ENCODE data around the gene MCEMP1.

MCEMP1 gene

DNA sequence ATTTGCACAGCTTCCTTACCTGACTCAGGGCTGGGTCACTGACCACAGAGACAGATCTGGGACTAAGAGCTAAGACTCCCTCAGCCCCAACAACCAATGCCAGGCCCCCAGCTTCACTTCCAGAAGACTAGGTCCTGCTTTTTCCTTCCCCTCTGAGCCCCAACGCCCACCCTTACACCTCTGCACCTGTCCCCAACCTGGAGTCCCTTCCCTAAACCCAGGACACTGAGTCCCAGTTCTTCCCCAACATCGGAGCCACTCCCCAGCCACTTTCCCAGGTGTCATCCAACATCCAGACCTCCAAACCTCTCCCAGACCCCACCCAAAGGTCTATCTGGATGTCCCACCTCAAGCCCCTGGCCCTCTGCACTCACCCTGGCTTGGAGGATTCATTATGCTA, 22.1 kb downstream of the MCEMP1 start:
- no peak for DNase-seq

DNA sequence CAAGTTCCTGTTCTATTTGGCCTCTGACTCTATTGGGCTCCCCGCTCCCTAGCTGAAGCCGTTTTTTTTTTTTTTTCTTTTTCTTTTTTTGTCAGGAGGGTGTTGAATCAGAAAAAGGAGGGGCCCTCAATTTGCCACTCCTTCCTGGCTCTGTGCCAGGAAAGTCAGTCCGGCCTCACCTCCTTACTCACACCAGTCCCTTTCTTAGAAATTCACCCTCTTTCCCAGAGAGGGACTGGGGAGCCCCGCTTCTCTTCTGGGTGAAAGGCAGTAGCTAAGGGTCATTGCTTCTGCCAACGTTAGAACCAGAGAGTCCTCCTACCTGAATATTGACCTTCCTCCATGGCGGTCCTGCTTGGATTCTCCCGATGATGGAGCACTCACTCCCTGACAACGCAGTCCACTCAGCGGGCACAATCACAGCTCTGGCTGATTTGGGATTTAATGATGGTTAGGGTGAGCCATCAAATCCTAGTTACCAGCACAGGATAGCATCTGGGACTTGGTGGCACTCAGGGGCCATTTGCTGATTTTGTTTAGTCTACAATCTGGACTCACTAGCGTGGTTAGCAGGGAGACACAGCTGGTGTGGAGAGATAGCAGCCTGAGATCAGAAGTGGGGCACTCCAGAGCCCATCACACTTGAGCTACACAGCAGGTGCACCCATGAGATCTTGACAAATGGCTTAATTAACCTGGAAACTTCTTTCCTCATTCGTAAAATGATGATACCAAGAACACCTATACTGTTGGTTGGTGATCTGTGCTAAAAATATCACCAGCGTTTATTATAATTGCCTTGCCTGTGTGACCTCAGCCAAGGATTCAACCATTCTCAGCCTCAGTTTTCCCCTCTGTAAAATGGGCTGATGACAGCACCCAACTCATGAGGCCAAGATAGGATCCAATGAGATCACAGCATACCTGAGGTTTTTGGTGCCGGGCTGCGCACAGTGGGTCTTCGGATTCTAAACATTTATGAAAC, 22.8 kb downstream of the MCEMP1 start:
- DNase-seq: no peak

DNA sequence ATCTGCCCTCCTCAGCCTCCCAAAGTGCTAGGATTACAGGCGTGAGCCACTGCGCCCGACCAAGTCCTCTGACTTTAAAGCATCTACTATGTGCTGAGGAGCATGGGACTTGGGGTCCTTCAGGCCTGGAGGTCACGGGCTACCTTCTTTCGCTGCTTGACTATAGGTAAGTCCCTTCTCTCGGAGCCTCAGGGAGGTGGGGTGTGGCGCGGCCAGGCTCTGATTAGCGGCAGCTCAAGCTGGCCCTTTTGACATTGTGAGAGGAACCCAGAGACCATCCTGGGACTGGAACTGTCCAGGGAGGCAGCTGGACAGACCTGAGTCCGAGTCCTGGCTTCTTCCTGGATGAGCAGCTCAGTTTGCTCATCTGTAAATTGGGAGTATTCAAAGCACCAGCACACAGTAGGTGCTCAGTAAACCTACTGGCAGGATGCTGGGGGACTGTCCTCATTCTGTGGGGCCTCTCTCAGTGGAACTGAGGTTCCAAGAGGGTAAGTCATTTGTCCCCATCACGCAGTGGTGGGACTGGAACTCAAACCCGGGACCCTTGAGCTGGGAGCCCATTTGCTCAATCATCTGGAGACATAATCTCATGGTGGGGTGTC, 24.3 kb downstream of the MCEMP1 start:
- no peak for DNase-seq

DNA sequence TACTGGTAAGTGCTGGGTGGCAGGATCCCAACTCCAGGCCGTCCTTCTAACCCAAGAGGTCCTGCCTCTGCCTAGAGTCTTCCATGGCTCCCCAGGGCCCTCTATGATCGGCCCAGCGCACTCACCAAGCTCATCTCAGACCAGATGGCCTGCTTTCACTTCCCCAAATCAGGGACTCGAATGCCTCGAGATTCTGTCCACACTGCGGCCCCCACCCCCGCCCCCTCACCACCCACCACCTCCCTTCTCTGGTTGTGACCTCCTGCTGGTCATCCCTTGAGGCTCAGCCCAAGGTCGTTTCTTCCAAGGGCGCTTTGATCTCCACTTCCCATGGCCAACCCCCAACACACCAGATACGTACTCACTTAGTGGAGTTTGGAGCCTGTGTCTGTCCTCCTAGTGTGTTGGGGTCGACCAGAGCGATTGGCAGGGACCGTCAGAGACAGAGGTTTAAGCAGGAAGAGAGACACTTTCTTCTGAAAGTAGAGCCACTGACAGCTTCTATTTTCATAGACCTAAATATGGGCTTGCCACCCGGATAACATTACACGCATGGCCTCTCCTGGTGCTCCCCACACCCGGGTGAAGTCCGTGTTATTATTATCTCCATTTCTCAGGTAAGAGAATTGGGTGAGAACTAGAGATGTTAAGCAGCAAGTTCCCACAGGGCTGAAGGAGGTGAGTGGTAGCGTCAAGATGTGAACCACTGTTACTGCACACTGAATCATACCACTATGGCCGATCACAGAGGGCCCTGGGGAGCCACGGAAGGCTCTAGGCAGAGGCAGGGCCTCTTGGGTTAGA, 25.0 kb downstream of the MCEMP1 start, which contains the start of gene FCER2:
TSS of gene FCER2 (minus strand) at position 478 of the 804 bp plus-strand sequence. CDS start 2,371 bp downstream, outside the sequence.
- no peak for DNase-seq

DNA sequence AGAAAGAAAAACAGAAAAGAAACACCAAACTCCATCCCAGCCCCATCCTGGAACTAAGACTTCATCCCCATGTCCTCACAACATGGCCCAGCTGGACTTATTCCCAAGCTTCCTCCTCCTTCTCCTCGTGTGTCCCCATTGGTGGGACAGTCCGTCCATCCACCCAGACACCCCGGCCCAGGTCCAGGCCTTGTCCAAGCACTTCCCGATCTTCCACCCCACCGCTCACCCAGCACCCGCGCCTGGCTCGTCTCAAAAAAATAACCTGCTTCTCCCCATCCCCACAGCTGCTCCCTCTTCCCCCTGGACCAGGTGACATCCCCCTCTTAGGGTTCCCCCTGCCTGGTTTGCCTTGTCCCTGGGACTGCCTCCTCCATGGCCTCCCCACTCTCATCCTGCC, 26.4 kb downstream of the MCEMP1 start:
- DNase-seq: no peak

DNA sequence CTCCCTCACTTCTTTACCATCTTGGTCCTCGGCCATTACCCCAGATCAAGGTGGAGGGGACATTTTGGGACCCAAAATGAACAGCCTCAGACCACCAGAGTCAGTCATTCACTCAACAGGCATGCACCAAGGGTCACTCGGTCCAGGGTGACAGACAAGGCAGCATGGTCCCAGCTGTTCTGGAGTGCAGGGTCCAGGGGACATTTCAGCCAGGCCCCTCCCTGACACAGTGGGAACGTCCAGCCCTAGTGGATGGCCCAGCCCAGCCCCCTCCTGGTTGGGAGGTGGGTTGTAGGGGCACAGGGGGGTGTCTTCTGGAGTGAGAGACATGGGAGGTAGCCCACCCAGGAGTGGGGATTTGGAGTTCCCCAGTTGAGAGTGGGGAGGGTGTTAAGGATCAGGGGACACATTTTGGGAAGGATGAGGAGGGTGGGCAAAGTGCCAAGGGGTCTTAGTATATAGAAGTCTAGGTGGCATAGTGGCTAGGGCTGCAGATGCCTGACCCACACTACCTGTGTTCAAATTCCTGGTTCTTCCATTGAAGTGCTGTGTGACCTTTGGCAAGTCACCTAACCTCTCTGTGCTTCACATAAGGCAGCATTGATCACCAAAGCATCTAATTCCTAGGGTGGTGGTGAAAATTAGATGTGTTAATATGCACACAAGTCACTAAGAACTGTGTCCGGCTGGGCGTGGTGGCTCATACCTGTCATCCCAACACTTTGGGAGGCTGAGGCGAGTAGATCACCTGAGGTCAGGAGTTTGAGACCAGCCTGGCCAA, 27.6 kb downstream of the MCEMP1 start:
- no peak for DNase-seq

DNA sequence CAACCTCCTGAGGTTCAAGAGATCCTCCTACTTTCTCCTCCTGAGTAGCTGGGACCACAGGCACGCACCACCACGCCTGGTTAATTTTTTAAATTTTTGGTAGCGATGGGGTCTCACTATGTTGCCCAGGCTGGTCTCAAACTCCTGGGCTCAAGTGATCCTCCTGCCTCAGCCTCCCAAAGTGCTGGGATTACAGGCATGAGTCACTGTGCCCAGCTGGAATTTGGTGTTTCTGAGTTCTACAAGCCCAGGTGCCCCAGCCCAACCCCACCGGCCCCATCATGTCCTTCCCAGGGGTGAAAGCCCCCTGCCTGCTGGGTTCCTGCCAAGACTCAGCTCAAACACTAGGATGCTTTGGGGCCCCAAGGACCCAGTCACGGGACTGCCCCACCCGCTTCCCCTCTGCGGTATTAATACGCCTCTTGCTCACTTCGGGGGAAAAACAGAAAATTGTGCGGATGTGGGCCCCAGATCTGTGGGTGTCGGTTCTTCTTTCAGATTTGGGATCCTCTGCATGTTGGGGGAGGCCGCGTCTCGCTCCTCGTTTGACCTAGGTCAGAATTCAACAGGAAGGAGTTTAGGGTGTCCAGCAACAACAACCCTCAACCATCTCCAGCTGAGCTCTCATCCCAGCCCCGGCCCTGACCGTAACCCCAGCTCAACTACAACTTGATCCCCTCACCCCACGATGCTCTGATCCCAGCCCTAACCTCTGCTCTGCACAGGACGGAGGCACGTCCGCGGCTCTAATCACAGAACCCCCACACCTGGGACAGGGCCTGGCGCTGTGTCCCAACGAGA, 28.7 kb downstream of the MCEMP1 start:
- no peak for DNase-seq

DNA sequence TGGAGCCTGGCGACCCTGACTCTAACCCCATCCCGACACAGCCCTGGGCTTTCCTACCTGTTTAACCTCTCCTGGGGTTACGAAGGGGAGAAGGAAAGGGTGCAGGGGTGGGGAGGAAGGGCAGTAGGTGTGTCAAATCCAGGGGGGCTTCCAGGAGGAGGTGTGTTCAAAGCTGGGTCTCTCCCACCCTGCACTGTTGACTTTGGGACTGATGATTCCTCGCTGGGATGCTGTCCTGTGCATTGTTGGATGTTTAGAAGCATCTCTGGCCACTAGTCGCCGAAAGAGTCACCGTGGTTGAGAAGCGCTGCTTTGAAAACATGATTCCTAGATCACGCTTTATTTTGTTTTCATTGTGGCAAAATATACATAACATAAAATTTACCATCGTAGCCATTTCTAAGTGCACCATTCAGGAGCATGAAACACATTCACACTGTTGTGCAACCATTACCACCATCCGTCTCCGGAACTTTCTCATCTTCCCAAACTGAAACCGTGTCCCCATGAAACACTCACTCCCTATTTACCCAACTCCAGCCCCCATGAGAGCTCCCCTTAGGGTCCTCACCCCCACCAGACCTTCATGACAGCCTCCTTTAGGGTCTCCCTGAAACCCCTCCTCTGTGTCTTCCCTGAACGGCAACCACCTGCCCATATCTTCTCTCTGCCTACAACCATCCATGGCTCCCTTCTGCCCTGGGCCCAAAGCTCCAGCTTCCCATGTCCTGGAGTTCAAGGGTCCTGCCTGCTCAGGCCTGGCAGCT, 29.5 kb downstream of the MCEMP1 start:
- DNase-seq: no peak

DNA sequence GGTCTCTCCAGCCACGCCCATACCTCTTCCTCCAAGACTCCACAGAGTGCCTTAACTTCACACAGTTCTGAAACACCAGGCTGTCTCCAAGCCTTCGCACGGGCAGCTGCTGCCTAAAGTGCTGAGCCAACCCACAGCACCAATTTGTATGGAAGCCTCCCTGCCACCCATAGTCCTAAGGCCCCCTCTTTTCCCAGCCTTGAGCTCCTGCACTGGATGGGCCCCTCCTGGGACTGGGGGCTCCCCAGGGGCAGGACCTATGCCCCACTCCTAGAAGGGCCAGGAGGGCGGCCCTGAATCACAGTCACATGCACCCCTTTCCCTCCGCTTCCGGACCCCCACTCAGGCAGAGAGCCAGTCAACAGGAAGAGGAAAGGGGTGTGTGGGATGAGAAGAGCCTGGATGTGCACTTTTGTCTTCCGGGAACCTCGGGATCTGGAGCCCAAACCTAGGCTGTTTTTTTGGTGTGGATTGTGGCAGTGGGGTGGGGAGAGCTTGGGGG, 30.1 kb downstream of the MCEMP1 start:
- no peak for DNase-seq

DNA sequence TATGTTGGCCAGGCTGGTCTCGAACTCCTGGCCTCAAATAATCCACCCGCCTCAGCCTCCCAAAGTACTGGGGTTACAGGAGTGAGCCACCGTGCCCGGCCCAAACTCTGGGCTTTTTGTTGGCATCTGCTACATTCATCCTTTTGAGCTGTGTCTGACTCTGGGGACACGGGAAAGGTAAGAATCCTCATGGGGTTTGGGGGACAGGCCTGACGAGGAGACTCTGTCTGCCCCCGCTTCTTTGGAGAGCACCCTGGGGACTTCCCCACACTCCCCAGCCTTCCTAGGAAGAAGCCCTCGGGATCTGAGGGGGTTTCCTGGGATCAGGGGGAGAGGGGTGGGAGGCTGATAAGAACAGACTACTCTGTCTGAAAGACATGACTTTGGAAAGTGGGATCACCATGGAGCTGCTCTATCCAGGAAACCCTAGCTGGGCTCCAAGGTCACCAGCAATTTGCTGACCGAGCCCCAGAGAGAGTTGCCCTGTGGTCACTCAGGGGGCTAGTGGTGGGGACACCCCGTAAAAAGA, 33.1 kb downstream of the MCEMP1 start:
- no peak for DNase-seq

DNA sequence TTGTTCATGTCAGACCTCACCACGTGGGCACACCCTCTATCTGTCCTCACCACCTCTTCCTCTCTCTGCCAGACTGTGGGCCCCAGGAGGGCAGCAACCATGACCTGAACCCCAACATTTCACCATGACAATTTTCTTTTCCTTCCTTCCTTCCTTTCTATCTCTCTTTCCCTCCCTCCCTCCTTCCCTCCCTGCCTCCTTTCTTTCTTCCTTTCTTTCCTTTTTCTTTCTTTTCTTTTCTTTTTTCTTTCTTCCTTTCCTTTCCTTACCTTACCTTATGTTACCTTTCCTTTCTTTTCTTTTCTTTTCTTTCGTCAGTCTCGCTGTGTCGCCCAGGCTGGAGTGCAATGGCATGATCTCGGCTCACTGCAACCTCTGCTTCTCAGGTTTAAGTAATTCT, 33.7 kb downstream of the MCEMP1 start:
- no peak for DNase-seq

DNA sequence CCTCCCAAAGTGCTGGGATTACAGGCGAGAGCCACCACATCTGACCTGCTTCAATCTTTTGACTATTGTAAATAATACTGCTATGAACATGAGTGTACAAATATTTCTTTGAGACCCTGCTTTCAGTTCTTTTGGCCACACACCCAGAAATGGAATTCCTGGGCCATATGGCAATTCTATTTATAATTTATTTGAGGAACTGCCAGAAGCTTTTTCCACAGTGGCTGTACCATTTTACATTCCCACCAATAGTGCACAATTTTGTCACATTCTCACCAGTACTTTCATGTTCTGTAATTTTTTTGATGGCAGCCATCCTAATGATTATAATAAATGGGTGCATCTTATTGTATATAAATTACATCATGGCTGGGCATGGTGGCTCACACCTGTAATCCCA, 38.8 kb downstream of the MCEMP1 start:
- DNase-seq: no peak

DNA sequence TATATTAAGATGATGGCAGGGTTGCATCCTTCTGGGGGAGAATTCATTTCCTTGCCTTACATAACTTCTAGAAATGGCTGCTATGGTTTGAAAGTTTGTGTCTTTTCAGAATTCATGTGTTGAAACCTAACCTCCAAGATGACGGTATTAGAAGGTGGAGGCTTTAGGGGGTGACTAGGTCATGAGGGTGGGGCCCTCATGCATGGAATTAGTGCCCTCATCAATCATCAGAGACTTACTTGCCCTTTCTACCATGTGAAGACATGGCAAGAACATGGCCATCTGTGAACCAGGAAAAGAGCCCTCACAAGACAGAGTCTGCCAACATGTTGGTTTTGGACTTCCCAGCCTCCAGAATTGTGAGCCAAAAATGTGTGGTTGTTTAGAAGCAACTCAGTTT, 39.9 kb downstream of the MCEMP1 start:
- no peak for DNase-seq

DNA sequence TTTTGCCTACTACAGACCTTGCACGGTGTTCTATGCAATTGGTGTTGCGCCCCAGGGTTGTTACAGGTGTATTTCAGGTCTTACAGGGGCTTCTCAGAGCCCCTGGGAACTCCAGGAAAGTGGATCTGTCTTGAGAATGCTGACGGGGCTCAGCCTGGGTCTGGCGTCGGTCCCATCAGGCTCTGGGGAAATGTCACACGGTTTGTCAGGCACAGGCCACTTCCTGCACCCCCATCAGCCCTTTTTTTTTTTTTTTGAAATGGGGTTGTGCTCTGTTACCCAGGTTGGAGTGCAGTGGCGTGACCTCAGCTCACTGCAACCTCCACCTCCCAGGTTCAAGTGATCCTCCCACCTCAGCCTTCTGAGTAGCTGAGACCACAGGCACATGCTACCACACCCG, 41.8 kb downstream of the MCEMP1 start:
- DNase-seq: no peak

DNA sequence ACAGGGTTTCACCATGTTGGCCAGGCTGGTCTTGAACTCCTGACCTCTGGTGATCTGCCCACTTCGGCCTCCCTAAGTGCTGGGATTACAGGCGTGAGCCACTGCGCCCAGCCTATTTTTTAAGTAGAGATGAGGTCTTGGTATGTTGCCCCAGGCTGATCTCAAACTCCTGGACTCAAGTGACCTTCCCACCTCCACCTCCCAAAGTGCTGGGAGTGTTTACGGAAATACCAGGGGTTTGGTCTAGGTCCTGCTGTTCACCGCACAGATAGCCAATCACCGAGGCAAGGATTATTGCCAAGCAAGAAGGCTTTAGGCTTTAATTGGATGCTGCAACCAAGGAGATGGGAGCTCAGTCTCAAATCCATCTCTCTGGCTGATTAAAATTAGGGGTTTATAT, 43.5 kb downstream of the MCEMP1 start:
- DNase-seq: no peak

DNA sequence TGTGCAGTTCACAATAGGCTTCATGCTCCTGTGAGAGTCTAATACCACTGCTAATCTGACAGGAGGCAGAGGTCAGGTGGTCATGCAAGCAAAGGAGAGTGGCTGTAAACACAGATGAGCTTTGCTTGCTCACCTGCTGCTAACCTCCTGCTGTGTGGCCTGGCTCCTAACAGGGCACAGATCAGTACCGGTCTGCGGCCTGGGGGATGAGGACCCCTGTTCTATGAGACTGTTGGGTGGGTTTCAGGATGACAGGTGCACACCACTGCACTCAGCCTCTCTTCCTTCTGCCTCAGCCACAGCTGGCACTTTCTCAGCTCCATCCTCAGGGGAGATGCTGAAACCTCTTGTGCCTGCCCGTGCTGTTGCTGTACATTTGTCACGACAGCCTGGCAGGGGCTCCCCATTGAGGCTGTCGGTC, 45.4 kb downstream of the MCEMP1 start:
- DNase-seq: no peak

DNA sequence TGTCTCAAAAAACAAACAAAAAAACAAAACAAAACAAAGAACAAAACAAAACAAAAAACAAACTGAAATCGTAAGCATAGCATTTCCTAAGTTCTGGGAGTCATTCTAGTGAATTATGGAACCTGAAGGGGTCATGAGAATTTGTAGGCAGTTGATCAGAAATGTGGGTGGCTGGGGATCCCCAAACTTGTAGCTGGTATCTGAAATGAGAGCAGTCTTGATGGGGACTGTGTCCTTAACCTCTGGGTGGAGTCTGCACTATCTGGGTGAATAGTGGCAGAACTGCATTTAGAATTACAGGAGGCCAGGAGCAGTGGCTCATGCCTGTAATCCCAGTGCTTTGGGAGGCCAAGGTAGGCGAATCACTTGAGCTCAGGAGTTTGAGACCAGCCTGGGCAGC, 48.9 kb downstream of the MCEMP1 start:
- DNase-seq: no peak

DNA sequence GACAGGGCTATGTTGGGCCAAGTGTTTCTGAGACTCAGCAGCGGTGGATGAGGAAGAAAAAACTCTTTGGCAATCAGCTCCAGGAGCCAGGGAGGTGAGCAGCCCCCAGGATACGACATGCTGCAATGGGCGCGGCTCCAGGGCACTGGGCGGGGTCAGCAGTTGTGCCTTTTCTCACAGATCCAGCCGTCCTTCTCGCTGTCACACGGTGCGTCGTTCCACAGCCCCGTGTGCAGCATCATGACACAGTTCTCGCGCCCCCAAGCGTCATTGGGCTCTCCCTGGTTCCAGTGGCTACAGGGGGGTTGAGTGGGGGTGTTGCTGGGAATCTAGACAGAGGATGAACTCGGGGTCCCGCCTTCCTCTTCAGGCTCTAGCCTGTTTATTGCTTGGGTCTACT, 52.3 kb downstream of the MCEMP1 start:
- DNase-seq: no peak
